Measurements from ENCODE around the gene RTN4. TPM values are rescaled to one million over a fixed set of nuclear protein-coding genes. Genes with fewer than 3 reads are reported as not detected.

Gene RTN4
- total RNA-seq, 1 donor from 2014 or later: 183 TPM

DNA sequence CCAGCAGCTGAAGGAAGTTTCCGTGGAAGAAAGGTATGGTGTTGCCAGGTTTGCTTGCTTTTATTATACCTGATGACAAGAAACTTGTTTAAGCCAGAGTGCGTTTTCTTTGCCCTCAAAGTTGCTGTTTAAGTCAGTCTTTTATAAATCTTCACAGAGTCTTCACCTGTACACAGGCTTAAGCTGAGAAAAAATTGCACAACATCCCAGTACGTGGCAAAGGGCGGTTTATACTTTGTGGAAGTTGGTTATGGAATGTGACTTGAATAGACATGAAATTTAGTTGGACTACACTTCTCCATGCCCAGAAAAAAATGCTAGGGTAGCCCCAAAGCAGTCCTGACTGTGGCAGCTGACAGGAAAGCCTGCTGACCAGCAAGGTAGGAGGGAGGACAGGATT, 121.5 kb downstream of the RTN4 start:
- ATAC-seq (no peak), DNase-seq (ENCODE audit: low spot score) (no peak)

DNA sequence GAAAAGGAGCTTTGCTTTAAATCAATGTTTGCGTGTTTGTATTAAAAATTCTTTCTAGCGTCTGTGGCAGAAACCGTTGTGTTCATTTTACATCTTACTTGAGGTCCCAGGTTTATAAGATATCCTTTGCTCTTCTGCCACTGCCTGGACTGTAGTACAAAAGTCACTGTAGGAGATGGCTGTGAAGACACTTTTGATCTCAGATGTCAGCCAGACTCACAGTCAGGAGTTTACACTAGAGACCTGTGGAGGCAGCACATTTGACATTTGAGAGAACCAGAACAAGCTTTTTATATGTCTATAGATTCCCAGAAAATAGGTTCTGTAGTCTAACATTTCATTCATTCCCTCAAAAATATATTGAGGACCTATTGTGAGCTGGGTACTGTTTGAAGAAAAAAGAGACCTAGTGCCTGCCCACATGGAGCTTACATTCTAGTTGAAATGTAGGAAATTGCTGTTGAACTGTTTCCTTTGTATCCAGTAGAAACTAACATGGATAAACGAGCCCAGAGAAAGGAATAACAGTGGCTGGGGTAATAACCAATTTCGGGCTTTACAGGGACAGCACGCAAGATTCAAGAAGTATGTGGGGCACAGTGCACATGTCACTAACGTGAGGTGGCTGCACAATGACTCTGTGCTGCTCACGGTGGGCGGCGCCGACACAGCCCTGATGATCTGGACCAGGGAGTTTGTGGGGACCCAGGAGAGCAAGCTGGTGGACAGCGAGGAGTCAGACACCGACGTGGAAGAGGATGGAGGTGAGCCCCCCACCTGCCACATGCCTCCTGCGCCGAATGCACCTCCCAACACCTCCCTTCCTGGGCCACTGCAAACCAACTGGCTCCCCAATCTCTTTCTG, 122.3 kb downstream of the RTN4 start:
- DNase-seq (ENCODE audit: low spot score): no peak

DNA sequence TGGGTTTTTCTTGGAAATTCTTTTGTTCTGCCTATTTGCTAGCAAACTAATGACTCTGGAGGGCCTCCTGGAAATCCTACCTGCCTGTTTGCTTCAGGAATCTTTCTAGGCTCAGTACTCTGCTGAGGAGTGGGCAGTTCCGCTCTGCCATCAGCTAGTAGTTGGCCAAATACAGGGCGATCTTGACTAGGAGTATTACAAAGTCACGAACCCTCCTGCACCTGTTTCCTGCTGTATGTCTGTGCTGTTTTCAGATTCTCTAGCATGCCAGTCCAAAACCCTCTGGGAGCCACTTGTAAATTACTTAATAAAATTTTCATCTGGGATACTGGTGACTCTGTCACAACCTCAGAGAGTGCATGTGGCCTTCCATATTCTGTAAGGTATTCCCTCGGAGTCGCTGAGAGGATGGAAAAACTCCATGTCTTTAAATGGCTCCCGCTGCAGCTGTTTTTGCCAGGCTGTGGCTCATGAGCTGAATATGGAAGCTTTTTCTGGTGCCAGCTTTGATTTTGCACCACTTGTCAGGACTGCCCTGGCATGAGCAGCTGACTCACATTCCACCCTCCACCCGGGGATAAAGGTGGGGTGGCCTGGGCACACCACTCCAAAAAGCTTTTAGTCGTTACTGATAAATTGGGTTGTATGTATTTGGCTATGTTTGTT, 123.0 kb downstream of the RTN4 start:
- DNase-seq (ENCODE audit: low spot score) (no peak), ATAC-seq (no peak)

More for the DNA sequence above, 122.3 kb downstream of the RTN4 start:
- no peak for ATAC-seq

DNA sequence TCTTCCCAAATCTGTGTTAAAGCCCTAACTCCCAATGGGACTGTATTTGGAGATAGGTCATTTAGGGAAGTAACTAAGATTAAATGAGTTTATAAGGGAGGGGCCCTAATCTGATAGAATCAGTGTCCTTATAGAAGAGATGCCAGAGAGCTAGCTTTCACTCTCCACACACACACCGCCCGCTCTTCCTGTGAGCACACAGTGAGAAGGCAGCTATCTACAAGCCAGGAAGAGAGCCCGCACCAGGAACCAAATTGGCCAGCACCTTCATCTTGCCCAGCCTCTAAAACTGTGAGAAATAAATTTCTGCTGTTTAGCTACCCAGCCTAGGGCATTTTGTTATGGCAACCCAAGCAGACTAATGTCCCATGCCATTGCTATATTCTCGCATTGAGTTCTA, 125.2 kb downstream of the RTN4 start:
- no peak for ATAC-seq

DNA sequence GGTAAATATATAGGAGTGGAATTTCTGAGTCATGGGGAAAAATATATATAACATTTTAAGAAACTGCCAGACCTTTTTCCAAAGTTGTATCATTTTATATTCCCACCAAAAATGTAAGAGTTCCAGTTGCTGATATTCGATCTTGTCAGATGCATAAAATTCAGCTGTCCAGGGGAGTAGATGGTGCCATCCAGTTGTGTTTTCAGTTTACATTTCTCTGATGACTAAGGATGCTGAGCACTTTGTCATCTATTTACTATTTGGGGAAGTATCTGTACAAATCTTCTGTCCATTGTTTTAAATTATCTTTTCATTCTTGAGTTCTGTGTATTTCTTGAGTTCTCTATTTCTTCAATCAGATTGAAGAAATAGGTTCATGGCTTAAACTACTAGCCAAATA, 126.1 kb downstream of the RTN4 start:
- ATAC-seq (no peak), DNase-seq (ENCODE audit: low spot score) (no peak)

More for the DNA sequence above, 125.2 kb downstream of the RTN4 start:
- no peak for DNase-seq (ENCODE audit: low spot score)

Other genes with a start within 250 kb of the RTN4 start
- 3.5 TPM for gene CLHC1, start 181.8 kb upstream of the RTN4 start, total RNA-seq
- 239 TPM for gene RPS27A, start 182.2 kb upstream of the RTN4 start, total RNA-seq
- gene MTIF2, start 218.8 kb upstream of the RTN4 start, total RNA-seq: 21.4 TPM